NCI-H82 (cell line): ENCODE data around the gene NPIPB2.
"Not testable (repeated sequence)": the region's sequence is repeated elsewhere in the genome, so short reads cannot be mapped to it uniquely, and the experiment has no call there.

Source experiments
- DNase-seq: peaks from one replicate; lab custom pipeline; 2025; lab: John Stamatoyannopoulos, UW

Gene NPIPB2

DNA sequence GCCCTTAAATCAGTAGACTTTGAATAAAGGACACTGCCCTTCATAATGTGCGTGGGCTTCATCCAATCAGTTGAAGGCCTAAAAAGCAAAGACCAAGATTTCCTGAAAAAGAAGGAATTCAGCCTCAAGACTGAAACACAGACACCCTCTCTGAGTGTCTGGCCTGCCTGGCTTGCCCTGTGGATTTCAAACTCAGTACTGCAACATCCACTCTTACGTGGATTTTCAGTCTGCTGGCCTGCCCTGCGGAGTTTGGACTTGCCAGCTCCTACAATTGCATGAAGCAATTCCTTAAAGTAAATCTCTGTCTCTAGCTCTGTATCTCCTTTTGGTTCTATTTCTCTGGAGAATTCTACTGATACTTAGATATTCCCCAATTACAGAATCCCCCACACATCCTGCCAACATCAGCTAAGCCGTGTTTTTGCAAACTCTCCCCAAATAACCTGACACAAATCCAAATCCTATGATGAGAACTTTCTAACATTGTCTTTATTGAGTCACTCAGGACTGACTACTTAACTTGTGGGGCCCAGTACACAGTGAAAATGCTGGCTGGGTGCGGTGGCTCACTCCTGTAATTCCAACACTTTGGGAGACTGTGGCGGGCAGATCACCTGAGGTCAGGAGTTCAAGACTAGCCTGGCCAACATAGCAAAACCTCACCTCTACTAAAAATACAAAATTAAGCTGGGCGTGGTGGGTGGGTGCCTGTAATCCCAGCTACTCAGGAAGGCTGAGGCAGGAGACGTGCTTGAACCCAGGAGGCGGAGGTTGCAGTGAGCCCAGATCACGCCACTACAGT is 15.9 kb upstream of the NPIPB2 start:
- no peak for DNase-seq

DNA sequence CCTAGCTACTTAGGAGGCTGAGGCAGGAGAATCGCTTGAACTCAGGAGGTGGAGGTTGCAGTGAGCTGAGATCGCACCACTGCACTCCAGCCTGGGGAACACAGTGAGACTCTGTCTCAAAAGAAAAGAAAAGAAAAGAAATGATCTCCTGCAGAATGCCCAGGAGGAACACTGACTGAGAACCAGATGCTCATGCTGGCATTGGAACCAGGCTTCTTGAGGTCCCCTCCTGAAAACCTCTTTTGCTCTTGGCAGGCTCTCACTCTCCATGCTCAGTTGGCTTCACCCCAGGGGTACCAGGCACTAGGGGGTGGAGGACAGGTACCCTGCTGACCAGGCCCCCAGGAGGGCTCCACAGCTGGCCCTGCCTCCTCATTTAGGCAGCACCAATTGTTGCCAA is 14.7 kb upstream of the NPIPB2 start:
- DNase-seq, result no peak

DNA sequence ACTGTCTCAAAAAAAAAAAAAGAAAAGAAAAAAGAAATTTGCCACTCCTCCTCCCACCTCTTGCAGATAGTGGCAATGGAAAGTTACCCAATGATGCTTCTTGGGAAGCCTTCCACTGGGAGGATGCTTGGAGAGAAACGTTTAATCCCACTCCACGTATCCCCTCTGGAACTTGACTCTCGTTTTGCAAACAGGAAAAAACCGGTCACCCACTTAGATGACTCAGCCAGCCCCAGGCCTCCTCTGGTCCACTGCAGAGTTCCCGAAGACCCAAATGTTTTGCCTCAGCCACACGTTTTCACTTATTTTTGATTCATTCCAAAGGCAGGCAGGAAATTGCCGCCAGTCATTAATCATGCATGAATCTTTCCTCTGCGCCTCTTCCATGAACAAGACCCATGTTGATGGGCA is 13.9 kb upstream of the NPIPB2 start:
- no peak for DNase-seq

DNA sequence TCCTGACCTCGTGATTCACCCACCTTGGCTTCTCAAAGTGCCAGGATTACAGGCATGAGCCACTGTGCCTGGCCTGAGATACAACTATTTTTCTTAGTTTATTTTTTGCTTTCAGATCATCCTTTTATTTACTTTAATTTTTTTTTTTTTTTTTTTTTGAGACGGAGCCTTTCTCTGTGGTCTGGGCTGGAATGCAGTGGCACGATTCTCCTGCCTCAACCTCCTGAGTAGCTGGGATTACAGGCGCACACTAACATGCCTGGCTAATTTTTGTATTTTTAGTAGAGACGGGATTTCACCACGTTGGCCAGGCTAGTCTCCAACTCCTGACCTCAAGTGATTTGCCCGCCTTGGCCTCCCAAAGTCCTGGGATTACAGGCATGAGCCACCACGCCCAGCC is 11.7 kb upstream of the NPIPB2 start:
- not testable (repeated sequence) for DNase-seq

DNA sequence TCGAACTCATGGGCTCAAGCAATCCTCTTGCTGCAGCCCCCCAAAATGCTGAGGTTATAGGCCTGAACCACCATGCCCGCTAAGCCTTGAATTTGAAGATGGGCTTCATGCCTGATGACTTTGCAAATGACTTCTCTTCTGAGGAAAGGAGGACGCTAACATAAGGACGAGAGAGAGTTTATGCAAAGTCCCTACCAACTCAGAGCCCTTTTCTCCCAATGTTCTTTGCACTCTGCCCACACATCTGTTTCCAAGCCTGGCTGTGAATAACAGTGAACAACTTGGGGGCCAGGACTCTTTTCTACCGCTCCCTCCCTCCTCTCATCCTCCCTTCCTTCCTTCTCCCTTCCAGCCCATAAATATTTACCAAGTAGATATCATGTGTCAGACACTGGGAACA is 8.5 kb upstream of the NPIPB2 start:
- DNase-seq, result no peak

DNA sequence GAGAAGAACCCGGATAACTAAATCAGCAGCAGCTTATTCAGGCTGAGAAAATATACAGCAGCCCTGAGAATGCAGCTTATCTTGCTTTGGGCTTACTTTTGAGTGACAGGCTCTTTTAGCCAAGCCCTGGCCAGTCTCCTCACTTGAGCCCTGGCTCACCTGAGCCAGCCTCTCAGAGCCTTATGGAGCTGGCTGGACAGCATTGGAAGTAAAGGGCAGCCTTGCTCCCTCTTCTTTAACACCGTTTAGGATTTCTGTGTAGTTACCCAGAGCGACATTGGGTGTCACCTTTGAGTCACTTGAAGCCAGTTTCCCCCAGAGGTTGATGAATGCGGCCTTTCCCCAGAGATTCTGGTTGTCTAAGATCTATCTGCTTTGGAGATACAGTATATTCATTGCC is 7.7 kb upstream of the NPIPB2 start:
- peak; percentile 83 for DNase-seq

DNA sequence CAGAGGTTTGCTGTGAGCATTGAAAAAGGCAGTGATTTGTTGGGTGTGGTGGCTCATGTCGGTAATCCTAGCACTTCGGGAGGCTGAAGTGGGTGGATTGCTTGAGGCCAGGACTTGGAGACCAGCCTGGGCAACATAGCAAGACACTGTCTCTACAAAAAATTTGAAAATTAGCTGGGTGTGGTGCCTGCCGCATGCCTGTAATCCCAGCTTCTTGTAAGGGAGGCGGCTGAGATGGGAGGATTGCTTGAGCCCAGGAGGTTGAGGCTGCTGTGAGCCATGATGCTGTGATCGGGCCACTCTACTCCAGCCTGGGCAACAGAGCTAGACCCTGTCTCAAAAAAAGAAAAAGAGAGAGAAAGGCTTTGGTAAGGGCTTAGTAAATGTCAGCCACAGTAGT is 7.0 kb upstream of the NPIPB2 start:
- DNase-seq, result no peak

DNA sequence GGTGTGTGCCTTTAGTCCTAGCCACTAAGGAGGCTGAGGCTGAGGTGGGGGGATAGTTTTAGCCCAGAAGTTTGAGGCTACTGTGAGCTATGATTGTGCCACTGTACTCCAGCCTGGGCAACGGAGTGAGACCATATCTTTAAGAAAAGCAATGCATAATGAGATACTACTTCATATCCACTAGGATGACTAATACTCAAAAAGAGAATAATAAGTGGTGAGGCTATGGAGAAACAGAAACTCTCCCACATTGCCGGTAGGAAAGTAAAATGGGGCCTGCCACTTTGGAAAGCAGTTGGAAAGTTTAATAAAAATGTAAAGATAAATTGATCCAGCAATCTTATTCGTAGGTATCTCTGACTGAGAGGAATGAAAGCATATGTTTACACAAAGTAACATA is 4.6 kb upstream of the NPIPB2 start:
- DNase-seq, result no peak

DNA sequence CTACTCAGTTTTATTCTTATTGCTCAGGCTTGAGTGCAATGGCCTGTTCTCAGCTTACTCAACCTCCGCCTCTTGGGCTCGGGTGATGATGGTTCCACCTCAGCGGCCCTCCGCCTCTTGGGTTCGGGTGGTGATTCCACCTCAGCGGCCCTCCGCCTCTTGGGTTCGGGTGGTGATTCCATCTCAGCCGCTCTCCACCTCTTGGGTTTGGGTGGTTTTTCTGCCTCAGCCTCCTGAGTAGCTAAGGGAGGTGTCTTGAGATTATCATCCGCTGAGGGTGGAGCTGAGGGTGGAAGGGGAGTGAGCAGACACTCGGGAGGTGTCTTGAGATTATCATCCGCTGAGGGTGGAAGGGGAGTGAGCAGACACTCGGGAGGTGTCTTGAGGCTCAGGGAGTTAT is 14.5 kb downstream of the NPIPB2 start:
- not testable (repeated sequence) for DNase-seq

DNA sequence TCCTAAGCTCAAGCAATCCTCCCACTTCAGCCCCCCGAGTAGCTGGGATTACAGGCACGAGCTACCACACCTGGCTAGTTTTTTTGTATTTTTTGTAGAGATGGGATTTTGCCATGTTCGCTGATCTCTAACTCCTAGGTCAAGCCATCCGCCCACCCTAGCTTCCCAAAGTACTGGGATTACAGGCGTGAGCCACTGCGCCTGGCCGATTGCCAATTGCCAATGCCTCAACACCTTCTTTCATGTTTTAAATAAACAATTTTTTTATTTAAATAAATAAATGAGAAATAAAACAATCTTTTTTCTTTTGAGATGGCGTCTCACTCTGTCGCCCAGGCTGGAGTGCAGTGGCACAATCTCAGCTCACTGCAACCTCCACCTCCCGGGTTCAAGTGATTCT is 17.8 kb downstream of the NPIPB2 start:
- DNase-seq, result not testable (repeated sequence)

DNA sequence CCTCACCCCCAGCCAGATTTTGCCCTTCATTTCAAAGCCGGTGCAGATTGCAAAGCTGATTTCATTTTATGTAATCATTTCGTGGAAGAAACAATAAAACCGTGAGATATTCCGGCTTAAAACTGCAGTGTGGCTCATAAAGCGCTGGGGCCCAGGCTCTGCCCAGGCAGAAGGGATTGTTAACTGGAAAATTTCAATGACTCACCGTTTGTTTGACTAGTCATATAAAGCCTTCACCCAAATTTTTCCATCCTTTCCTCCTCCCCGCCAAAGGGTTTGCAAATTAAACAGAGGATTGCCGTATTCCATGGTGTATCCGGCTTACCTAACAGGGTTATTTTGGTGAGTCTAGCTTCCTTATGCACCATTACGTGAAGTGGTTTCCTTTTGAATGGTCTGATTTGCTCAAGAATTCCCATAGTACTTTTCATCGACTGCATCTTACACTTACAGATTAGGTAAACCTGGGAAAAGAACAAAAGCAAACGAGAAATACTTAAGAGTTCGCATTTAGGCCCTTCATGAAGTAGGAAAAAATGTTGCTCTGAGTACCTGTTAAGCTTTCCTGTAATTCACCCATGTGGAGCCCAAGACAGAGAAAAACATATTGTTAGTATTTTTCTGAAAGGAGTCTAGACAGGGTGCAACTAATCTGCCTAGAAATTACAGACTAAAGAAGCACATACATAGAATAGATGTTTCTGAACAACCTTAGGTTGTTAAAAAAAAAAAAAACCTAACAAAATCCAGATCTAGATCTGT is 25.1 kb downstream of the NPIPB2 start:
- no peak for DNase-seq

DNA sequence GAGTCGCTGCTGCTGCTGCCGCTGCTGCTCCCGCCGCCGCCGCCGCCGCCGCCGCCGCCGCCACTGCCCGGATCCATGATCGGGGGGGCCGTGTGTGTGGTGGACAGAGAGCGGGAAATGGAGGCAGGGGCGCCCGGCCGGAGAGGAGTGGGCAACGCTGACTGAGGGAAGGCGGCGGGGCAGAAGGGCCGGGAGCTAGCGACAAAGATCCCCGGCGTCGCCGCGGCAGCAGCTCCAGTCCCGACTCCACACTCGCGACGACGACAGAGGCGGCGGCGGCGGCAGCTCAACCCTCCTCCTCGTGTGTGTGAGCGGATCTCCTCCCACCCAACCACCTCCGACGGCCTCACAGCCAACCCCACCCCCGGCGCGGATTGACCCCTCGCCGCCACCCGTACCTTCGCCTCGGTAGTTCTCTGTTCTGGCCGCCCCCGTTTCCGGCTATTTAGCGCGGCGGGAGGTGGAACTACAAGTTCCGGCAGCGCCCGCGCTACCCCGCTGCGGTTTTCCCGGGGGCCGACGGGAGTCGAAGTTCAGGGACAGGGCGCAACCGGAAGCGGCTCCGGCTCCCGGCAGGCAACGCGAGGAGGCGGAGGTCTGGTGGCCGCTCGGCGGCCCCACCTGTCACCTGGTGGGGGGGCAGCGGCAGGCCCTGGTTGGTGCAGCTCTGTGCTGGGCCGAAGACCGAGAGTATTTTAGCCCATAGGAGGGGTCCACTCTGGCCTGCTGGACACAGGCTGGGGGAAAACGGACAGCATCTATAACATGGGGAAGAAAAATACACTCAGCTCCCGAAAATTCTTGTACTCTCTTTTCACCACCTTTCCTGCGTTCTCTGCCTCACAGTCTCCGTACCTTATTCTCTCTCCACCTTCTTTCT is 26.0 kb downstream of the NPIPB2 start, which contains the start of gene GSPT1:
Gene GSPT1 (minus strand): TSS at position 313 of the 880 bp plus-strand sequence. CDS start 236 bp downstream, at position 77.
- DNase-seq, result peak; percentile 99

DNA sequence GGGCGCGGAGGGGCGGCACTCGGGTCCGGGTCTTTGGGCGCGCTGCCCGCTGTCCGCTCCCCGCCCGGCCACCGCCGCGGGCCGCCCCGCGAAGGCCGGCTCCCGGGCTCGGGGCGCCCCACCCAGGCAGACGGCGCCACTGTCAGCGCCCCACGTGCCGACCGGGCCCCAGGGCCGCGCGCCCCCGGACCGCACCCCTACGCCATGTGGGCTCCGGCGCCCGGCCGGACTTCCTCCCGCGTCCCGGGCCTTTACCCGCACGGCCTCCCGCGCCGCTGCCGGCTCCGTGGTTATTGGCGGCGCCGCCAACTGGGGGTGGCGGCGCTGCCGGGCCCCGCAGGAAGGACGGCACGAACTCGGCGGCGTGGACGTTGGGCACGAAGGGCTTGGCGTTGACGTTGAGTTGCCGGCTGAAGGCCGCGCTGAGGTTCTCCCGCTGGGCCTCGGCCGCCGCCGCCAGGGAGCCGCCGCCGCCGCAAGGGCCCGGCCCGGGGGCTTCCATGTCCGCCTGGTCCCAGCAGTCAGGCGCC is 26.7 kb downstream of the NPIPB2 start:
- DNase-seq, result no peak

DNA sequence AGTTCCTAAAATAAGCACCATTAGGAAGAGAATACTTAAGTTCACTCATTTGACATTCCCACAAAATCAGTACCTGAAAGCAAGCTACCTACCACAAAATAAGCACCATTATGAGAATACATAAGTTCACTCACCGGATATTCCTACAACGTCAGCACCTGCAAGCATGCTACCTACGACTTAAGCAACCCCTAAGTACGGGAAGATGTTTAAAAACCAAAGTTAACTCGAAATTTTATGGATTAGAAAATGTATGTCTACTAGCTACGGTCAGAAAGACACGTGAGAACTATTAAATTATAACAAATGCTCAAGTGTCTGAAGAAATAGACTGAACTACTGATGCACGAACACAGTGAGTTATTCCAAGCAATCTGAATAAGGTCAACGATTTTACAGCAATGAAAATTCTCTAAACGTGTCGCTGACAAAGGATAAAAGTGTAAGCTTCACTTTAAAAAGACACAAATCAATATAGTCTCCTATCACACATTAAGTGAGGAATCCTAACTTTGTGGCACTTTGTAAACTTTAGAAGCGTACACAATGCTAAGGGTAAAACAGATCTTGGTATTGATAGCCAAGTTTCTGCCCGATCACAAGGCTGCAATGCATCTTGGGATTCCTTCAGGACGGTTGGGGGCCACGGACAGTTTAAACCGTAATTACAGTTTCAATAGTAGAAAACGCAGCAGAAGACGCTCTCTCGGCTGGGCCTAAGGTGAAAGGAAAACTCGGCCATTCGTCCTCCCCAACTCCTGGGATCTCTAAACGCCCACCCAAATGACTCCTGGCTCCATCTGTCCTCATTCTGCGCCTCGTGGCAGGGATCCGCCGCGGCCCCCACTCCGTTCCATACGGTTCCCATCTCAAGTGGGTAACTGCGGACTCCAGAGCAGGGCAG is 27.4 kb downstream of the NPIPB2 start:
- DNase-seq, result peak; percentile 44

DNA sequence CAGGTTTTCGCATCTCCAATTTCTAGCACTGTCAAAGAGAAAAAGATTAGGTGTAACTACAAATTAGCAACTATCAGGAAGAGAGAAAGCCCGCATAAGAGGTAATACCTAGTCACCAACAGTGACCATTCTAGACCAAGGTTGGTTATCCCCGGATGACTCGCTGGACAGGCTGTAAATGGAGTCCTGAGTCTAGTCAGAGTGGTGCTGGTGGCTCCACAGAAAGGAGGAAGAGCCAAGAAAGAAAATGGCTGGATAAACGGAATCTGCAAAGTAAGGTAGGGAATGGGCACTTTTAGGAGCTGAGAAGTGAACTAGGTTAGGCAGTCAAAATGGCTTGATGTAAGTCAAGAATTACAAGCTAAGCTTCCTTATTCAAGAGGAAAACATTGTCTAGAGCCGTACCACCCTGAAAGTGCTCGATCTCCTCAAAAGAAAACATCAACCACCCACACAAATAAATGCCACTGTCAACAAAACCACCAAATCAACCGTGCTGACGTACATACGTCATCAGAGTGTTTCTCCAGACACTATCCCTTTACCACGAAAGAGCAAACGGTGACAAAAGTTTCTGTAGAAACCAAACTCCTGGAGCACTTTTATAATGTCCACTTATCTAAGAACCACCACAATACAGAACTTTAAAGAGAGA is 28.3 kb downstream of the NPIPB2 start:
- no peak for DNase-seq

DNA sequence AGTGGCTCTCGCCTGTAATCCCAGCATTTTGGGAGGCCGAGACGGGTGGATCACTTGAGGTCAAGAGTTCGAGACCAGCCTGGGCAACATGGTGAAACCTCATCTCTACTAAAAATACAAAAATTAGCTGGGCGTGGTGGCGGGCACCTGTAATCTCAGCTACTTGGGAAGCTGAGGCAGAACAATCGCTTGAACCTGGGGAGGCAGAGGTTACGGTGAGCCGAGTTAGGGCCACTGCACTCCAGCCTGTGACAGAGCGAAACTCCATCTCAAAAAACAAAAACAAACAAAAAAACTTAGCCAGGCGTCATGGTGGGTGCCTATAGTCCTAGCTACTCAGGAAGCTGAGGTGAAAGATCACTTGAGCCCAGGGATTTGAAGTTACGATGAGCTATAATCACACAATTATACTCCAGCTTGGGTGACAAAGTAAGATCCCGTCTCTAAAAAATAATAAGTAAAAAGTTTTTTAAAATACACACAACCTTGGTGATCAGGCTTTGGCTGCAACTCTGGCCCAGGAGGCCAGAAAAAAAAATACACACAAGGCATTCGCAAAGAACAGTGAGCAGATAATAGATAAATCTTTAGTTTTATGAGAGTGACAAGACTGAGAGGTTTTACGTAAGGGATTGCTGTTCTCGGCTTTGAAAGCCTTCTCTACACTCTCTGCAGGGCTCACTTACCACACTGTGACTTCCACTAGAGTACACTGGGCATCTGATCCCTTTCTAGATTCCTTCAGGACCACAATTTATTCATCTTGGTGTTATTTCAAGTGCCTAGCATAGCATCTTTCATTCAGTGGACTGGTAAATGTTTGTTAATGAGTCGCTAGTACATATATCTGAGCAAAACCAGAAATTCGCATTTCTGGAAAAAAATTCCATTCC is 31.9 kb downstream of the NPIPB2 start:
- DNase-seq, result no peak

DNA sequence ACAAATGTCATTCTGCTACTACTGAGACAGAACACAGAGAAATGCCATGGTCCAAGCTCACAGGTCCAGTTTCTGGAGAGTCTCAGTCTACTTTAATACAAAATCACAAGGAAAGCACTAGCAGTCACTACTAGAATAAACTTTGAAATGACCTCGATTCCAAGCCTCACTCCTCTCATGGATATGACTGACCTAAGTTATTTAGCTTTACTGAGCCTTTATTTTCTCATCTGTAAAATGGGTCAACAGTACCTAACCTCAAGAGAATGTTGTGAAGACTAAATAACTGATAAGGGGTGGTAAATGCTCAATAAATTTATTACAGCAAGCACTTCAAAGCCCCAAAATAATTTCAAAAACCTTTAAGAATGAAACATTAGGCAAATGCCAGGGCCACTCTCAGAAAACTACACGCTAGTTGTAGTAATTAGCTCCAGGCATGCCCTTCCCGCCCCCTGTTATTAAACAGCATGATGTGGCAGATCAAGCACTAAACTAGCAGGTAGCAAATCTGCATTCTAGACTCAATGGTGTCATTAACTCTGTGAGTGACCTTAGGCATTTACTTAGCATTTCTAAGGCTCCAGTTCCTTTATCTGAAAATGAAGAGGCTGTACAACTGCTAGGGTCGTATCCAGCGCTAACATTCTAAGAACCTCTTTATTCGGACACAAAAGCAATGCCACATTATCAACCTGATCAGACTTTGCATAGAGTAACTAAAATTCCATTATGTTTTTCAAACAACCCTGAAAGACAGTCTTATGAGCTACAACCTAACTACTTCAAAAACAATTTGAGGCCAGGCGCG is 34.5 kb downstream of the NPIPB2 start:
- DNase-seq, result no peak

DNA sequence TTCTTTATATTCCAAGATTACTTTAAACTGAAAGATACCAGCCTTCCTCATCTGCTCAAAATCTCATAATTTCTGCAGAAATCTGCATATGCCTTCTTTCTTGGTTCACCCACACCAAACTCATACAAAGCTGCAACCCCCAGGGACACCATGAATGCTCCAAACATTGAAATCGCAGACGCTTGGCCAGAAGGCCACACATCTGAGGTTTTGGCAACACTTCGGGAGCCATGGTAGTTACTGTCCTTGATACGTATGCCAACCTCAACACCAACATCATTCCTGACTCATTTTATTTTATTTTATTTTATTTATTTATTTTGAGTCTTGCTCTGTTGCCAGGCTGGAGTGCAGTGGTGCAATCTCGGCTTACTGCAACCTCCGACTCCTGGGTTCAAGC is 37.9 kb downstream of the NPIPB2 start:
- DNase-seq, result no peak

DNA sequence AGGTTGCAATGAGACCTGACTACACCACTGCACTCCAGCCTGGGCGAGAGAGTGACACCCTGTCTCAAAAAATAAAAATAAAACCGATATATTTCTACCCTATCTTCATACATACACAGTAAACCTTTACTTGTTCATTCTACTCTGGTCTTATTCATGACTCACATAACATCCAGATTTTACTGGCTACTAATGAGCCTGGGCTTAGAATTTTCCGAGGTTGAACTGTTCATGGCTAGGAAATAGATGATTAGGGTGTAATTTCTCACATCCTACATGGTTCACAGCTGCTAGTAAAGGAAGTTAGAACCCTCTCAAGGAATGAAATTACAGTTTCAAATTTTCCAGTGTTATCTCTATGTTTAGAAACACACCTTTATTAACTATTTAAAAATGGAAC is 40.8 kb downstream of the NPIPB2 start:
- no peak for DNase-seq
